GM20431 (cell line): ENCODE measurements around the gene ZNF236.

Experiments used
- in situ Hi-C: fragments of 300-500 bp; cut with MseI, MboI; formaldehyde crosslinking; loops from one replicate; pipeline ENCODE4 v1.15.0; 2020; ENCODE audit warnings: low sequenced_read_pairs; ENCODE audit not compliant: unreplicated experiment

Gene ZNF236

DNA sequence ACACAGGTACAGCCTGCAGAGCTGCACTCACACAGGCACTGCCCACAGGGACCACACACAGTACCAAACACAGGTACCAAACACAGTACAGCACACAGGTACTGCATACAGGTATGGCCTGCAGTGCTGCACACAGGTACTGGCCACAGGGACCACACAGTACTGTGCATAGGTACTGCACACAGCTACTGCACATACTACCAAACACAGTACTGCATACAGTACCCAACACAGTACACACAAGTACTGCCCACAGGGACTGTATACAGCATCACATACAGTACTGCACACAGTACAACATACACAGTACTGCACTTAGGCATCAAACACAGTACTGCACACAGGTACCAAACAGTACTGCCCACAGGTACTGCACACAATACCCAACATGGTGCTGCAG is 74.3 kb downstream of the ZNF236 start:
- in situ Hi-C loops = no loop called here

DNA sequence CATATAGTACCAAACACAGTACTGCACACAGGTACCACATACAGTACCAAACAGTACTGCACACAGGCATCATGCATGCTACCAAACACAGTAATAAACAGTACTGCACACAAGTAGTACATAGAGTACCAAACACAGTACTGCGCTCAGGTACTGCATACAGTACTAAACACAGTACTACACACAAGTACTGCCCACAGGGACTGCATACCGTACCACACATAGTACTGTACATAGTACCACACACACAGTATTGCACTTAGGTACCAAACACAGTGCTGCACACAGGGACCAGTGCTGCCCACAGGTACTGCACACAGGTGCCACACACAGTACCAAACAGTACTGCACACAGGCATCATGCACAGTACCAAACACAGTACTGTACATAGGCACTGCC is 74.9 kb downstream of the ZNF236 start:
- in situ Hi-C loops = no loop called here

DNA sequence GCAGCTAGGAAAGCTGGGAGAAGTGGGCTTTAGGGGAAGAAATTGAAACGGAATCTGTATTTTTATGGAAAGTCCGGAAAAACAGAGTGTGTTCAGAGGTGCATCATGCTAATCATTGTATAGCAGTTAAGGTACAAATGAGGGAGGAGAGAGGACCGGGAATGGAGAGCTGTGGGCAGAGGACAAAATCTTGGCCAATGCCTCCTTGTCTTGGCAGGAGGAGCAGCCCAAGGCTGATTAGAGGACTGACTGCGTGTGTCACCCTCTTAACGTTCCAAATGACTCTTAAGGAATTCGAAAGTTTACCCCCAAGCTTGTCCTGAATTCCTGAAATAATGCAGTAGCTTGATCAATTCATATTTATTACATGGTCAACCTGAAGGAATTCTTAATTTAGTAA is 81.0 kb downstream of the ZNF236 start:
- in situ Hi-C loops = no loop called here

DNA sequence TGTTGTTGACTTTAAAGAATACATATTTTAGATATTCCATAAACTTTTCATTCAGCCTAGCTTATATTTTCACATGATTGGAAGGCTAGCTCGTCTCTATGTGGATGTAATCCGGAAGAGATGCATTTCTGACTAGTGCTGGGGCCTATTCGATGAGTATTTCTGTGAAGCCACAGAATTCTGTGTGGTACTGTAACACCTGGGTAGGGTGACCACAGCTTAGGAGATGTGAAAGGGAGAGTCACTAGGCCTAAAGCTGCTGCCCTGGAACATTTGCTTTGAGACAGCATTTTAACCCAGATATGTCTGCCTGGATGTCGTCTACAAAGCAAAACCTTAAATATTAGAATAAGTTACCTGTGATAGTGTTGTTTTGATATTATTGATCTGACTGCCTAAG is 83.5 kb downstream of the ZNF236 start:
- in situ Hi-C loops = no loop called here

DNA sequence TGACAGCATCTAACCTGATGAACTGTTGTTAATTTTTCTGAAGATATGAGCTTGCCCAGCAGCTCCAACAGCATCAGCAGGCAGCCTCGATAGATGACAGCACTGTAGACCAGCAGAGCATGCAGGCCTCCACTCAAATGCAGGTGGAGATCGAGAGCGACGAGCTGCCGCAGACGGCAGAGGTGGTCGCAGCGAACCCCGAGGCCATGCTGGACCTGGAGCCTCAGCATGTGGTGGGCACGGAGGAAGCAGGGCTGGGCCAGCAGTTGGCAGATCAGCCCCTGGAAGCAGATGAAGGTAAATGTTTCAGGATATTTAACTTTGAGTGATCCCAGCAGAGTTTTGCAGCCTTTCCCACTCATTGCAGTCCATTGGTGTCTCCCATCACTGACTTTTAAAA is 85.9 kb downstream of the ZNF236 start:
- in situ Hi-C loops = no loop called here

DNA sequence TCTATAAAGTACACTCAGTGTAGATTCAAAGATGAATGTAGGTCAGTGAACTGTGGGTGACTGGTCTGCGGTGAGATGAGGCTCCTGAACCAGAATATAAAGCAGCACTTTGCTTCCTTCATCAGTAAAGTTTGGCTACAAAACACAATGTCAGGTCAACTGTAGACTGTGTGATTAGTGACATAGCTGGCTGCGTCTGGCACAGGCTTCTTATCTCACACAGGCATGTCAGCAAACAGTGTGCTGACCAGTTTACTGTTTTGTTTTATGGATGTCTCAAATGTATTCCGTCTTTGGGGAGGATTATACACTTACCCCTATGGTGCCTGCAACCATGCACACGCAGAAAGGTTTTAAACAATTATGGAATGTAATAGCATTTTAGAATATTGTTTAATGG is 87.1 kb downstream of the ZNF236 start:
- in situ Hi-C loops = no loop called here

DNA sequence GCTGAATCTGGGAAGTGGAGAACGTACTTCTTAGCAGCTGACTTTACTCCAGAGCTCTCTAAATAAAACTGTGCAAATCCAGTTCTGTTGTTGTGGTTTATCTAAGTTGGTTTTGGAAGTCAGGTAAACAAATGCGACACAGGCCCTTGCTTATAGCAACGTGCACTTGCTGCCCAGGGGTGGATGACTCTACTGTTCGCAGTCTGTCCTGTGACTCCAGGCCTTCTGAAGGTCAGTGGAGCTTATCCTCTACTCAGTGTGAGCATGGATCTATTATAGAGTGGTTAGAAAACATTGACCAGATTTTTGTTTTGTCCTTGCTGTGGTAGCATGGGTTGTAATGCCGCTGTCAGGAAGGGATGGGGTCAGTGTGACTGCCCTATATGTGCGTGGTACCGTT is 89.1 kb downstream of the ZNF236 start:
- in situ Hi-C loops = no loop called here

DNA sequence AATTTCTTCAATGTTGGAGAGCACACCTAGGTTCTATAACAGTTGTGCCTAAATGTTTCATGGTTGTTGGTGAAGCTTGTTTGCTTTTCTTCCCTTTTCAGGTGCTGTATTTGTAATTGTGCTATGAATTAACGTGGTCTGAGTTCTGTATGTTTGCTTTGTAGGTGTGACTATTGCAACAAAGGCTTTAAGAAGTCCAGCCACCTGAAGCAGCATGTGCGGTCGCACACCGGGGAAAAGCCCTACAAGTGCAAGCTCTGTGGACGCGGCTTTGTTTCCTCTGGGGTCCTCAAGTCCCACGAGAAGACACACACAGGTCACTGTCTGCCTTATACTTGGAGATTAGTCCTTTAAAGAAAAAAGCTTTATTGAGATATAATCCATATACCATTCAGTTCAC is 91.2 kb downstream of the ZNF236 start:
- in situ Hi-C loops = no loop called here

DNA sequence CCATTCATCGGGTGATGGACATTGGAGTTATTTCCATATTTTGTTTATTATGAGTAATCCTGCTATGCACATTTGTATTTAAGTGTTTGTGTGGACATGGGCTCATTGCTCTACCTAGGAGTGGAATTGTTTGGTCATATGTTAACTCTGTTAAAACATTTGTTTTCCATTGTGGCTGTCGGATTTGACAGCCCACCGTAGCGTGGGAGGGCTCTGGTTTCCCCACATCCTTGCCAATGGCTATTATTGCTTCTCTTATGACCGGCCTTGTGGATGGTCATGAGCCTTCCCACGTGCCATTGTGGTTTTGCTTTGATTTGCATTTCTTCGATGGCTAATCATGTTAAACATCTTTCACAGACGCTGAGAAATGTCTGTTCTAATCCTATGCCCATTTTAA is 92.0 kb downstream of the ZNF236 start:
- in situ Hi-C loops = no loop called here

DNA sequence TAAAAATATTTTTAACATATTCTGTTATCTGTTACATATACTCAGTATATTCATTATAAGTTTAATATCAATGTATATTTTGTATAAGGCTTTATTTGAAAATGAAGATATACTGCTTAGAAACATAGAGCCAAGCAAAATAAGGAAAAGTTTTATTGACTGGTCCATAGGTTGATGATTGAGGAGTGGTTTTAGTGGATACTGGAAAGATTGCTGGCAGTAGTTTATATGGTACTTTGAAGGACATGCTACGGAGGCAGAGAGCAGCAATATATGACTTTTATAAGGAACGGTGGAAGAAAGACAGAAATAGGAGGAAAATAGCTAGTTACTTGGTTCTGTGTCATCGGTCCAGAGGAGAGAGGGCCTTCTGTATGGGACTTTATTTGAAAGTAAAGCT is 92.4 kb downstream of the ZNF236 start:
- in situ Hi-C loops = no loop called here

DNA sequence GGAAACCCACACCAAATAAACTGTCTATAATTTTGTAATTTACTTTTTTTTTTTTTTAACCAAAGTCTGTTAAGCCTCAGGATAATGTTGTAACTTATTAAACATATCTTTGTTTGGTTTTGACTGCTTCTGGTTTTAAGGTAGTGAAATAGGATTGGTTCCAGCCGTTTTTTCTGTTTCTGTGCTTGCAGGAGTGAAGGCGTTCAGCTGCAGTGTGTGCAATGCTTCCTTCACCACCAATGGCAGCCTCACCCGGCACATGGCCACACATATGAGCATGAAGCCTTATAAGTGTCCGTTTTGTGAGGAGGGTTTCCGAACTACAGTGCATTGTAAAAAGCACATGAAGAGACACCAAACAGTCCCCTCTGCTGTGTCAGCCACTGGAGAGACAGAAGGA is 93.1 kb downstream of the ZNF236 start:
- in situ Hi-C loops = no loop called here

DNA sequence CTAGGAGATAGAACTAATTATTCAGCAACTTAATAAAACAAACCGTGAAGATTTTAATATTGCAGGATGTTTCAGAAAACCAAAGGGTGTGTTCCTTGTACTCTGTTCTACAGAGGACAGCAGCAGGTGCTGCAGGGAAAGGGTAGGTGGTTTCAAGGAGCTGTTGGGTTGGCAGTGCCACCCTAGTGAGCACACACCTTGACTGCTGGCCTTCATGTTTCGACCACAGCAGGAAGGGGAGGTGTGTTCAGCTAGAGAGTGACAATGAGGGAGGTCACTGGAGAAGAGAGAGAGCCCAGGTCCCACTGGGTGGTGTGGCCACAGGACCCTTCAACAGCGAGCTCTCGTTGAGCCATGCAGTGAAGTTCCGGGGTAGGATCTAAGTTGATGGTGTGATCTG is 98.6 kb downstream of the ZNF236 start:
- in situ Hi-C loops = loop anchor here (10.0 kb wide), 1 partner anchor 64 kb away; no protein-coding TSS in a partner anchor

DNA sequence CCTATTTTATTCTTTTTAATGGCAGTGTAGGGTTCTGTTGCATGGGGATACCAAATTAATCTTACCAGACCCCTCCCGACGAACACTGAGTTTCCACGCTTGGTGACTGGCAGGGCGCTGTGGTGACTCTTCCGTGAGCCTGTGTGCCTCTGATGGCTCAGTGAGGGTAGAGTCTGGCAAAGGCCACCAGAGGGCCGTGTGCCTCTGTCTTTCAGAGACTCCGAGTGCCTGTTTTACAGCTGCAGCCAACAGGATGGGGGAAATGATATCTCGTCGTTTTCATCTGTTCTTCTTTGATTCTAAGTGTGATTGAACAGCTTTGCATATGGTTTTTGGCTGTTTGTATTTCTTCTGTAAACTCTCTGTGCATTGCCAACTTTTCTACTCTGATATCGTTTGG is 99.8 kb downstream of the ZNF236 start:
- in situ Hi-C loops = loop anchor here (10.0 kb wide), 1 partner anchor 63 kb away; no protein-coding TSS in a partner anchor

DNA sequence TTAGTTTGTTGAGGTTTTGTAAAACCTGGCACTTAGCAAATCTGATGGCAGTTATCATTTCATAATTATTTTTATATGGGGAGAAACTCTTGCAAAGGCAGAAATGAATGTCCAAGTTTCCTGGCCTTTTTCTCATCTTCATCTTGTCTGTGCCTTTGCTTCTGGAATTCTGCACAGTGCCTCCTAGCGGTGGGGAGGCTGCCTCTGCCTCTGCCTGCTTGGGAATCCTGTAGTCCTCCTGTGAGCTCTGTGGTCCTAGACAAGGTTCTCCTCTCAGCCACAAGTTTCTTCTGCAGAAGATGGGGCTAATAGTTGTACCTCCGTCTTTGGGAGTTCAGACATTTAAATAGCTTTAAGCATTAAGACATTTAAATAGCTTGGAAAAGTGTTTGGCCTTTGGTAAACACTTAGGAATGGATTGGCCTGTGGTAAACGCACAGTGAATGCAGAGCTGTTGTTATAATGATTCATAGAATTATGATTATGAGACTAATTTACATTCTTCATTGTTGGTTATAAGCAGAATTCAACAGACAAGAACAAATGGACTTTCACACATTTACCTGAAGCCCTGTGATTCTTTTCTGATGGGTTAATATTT is 101.2 kb downstream of the ZNF236 start:
- in situ Hi-C loops = loop anchor here (10.0 kb wide), 1 partner anchor 61 kb away; no protein-coding TSS in a partner anchor

DNA sequence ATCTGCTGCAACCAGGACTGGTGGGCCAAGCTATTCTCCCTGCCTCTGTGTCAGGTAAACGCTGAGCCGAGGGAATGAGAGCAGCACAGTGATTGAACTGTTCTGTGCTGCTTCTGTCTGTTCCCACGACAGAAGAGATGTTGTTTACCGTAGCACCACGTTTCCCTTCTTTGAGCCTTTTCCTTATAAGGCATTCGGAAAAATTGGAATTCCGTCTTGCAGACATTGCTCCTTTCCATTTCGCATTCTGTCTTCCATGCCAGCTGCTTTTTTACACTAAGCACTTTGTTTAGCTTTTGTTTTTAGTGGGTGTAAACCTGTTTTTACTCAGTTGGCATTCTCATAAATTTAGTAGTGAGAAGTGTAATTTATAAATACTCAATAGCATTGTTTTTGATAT is 103.1 kb downstream of the ZNF236 start:
- in situ Hi-C loops = loop anchor here (10.0 kb wide), 1 partner anchor 59 kb away; no protein-coding TSS in a partner anchor

DNA sequence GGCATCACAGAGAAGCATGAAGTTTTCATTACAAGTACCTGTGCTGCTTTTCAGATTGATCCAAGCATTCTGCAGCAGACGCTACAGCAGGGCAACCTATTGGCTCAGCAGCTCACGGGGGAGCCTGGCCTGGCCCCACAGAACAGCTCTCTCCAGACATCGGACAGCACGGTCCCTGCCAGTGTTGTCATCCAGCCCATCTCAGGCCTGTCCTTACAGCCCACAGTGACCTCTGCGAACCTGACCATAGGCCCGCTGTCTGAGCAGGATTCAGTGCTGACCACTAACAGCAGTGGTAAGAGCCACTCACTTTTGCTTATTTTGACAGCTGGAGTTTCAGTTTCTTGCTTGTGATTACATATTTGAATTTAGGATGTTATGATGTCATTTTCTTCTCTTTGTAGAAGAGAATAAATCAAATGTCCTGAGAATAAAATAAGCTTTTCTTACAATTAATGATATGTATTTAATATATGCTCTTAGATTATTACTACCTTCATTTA is 104.9 kb downstream of the ZNF236 start:
- in situ Hi-C loops = loop anchor here (10.0 kb wide), 1 partner anchor 58 kb away; no protein-coding TSS in a partner anchor

DNA sequence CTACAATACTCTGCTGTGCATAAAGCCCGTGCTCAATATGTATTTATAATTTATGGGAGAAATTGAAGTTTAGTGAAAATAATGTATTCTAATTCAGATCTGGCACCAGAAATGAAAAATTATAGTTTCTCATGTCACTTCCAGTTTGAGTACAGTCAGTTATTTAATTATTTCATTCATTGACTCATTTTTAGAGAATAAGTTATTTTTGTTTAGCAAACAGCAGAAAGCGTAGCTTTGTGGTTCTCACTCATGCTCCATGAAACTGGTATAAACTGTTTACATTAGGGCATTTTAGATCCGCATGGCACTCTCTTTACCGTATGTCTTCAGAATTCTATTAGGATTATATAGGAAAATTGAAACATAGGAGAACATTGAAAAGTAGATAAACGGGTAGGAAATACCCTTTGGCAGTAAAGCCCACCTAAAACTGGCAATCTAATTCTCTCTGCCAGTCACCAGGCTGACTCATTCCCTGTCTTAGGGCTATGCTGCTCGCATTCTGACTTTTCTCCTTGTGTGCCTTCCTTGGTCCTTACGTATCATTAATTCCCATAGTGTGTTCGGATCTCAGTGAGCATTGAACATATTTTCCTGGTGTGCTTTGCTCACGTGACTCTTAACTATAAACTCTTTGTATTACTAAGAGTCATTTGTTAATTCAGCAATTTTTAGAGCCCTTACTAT is 106.0 kb downstream of the ZNF236 start:
- in situ Hi-C loops = loop anchor here (10.0 kb wide), 1 partner anchor 56 kb away; no protein-coding TSS in a partner anchor

DNA sequence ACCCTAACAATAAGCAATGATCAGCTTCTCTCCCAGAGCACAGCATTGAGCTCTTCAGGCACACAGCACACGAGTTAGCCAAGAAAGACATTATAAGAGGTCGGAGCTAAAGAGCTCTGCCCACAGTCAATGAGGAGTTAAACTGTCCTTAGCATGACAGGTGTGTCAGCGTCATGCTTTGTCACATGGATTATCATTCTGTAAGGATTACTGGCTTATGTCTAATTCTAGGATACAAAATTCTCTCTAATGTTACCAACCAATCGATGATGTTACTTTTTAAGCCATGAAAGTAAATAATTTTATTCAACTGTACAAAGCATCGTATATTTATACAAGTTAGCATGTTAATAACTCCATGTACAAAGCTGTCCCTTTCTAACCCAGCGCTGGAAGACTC is 108.8 kb downstream of the ZNF236 start:
- in situ Hi-C loops = no loop called here

DNA sequence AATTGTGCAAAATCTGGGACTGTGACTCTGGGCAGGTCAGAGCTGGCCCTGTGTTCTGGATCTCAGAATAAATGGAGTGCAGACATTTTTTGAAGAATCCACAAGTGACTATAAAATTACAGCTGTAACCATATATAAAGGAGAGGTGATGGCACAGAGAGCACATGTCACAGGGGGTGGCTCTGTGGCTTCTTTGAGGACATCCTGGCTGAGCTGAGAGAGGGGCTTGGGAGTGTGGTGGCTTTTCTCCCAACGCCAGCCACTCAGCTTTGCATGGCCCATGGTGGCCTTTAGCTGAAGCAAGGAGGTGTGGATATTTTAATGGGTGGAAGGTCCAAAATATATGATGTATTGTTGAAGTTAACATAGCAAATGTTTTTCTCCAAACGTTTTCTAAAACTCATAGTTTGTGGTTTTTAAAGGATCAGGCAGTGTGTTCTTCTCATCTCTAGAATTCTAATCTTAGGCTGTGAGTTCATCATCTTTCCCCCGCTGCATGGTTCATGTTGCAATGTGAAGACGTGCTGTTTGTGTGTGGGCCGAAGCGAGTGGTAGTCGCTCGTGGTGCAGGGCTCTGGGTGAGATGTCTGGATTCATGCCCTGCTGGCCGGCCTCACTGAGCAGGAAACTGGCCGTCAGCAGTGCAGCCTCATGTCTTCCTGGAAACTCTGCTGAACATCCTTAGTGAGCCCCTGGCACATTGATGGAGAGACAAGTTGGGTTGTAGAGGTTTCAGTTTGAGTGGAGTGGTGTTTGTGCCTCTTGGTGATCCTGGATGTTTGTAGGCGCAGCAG is 109.9 kb downstream of the ZNF236 start:
- in situ Hi-C loops = no loop called here

DNA sequence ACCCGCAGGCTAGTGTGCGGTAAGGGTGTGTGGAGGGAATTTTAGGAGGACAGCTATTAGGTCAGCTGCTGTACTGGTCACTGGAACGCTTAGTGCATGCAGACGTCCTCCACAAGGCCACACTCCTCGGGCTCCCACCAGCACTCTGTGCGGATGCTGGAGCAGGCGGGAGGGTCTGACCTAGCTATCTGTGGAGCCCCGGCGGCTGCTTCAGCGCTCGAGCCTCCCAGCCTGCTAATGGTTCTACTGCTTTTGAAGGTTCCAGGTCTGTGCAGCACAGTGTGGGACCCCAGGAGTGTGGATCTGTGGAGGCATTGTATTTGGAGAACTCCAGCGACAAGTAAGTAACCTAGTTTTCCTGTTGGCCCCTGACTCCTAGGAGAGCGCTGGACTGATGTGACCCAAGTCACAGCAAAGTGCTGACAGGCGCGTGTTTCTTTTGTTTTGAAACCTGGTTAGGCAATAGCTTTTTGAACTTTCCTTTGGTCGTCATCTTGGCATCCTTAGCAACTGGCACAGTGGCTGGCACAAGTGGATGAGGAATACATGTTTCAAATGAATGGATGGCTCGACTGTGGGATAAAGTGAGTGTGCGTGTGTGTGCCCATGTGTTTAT is 113.5 kb downstream of the ZNF236 start:
- in situ Hi-C loops = no loop called here
